Osteocyte (in vitro differentiated cells): ENCODE measurements around the gene SERPINB6. TPM values are rescaled to one million over a fixed set of nuclear protein-coding genes. Genes with fewer than 3 reads are reported as not detected.

Experiments used
- DNase-seq: peaks from one replicate; pipeline ENCODE4 v3.0.0; 2021; ENCODE audit warnings: mixed read lengths; ENCODE audit not compliant: unreplicated experiment; ENCODE audit errors: extremely low spot score
- H3K27ac Mint-ChIP-seq: one replicate; pipeline ENCODE4 v1.8.0; 2021; ENCODE audit warnings: mild to moderate bottlenecking, mixed read lengths; ENCODE audit not compliant: unreplicated experiment
- H3K27me3 Mint-ChIP-seq: one replicate; pipeline ENCODE4 v1.8.0; 2021; ENCODE audit warnings: mixed read lengths; ENCODE audit not compliant: unreplicated experiment
- H3K36me3 Mint-ChIP-seq: one replicate; pipeline ENCODE4 v1.8.0; 2021; ENCODE audit warnings: mixed read lengths; ENCODE audit not compliant: unreplicated experiment
- H3K4me1 Mint-ChIP-seq: one replicate; pipeline ENCODE4 v1.8.0; 2021; ENCODE audit warnings: mixed read lengths; ENCODE audit not compliant: unreplicated experiment
- H3K4me3 Mint-ChIP-seq: one replicate; pipeline ENCODE4 v1.8.0; 2021; ENCODE audit warnings: mild to moderate bottlenecking, moderate library complexity, mixed read lengths; ENCODE audit not compliant: unreplicated experiment
- H3K9me3 Mint-ChIP-seq: one replicate; pipeline ENCODE4 v1.8.0; 2021; ENCODE audit warnings: mixed read lengths; ENCODE audit not compliant: unreplicated experiment
- CTCF ChIP-seq: fragments of 200-600 bp; sonication (generic); IDR thresholded peaks from 2 replicates; pipeline ENCODE4 v1.5.0; 2021; ENCODE audit warnings: antibody characterized with exemption, mild to moderate bottlenecking, moderate library complexity
- total RNA-seq: library from RNA; stranded (reverse); gene quantifications from 2 replicates; pipeline ENCODE4 v1.2.1, GENCODE V29; 2021

Gene SERPINB6
- total RNA-seq, 1 donor from 2014 or later = 93.1 TPM

- Mint-ChIP-seq H3K4me1 (peaks cover 13% of the 10 kb centered on the region), H3K4me3 (no peak overlapping the region), H3K27ac (no peak overlapping the region), H3K36me3 (peaks cover 55% of the 10 kb centered on the region), H3K27me3 (no peaks in the 10 kb centered on the region), H3K9me3 (peaks cover 20% of the 10 kb centered on the region)
- peak; percentile 42 for DNase-seq
- no peak for TF ChIP-seq CTCF
These were observed 45.3 kb upstream of the SERPINB6 start for GRCh38 chr6:3016473-3017280.

GRCh38 chr6:3015144-3015543 lies 43.8 kb upstream of the SERPINB6 start:
- no peak for TF ChIP-seq CTCF
- no peaks in the 10 kb centered on the region for H3K27me3 Mint-ChIP-seq
- peak; percentile 76 for DNase-seq
- H3K27ac Mint-ChIP-seq = no peak overlapping the region
- H3K9me3 Mint-ChIP-seq = peaks cover 24% of the 10 kb centered on the region
- H3K4me3 Mint-ChIP-seq = no peak overlapping the region
- peaks cover 13% of the 10 kb centered on the region for H3K4me1 Mint-ChIP-seq
- H3K36me3 Mint-ChIP-seq = peaks cover 65% of the 10 kb centered on the region

- H3K36me3 Mint-ChIP-seq = peaks cover 65% of the 10 kb centered on the region
- no peaks in the 10 kb centered on the region for H3K27me3 Mint-ChIP-seq
- H3K9me3 Mint-ChIP-seq = peaks cover 20% of the 10 kb centered on the region
- no peak for DNase-seq
- no peak overlapping the region for H3K4me3 Mint-ChIP-seq
- no peak overlapping the region for H3K27ac Mint-ChIP-seq
- H3K4me1 Mint-ChIP-seq = peaks cover 13% of the 10 kb centered on the region
- no peak for TF ChIP-seq CTCF
These were observed 43.3 kb upstream of the SERPINB6 start for GRCh38 chr6:3014675-3015066.

- Mint-ChIP-seq H3K4me1 (peaks cover 13% of the 10 kb centered on the region), H3K27ac (peak overlapping the region; percentile 83)
- TF ChIP-seq CTCF = no peak
These were observed 42.7 kb upstream of the SERPINB6 start for GRCh38 chr6:3013901-3014674.

GRCh38 chr6:3013486-3013885 lies 42.1 kb upstream of the SERPINB6 start:
- no peak for TF ChIP-seq CTCF
- peak; percentile 84 for DNase-seq
- H3K36me3 Mint-ChIP-seq = peaks cover 73% of the 10 kb centered on the region
- H3K4me1 Mint-ChIP-seq = peaks cover 13% of the 10 kb centered on the region
- H3K4me3 Mint-ChIP-seq = no peak overlapping the region
- peaks cover 20% of the 10 kb centered on the region for H3K9me3 Mint-ChIP-seq
- no peaks in the 10 kb centered on the region for H3K27me3 Mint-ChIP-seq
- peak overlapping the region; percentile 83 for H3K27ac Mint-ChIP-seq

More at GRCh38 chr6:3013901-3014674, 42.7 kb upstream of the SERPINB6 start:
- H3K9me3 Mint-ChIP-seq = peaks cover 20% of the 10 kb centered on the region
- DNase-seq = peak; percentile 75
- H3K36me3 Mint-ChIP-seq = peaks cover 67% of the 10 kb centered on the region
- no peaks in the 10 kb centered on the region for H3K27me3 Mint-ChIP-seq
- H3K4me3 Mint-ChIP-seq = no peak overlapping the region
